ENCODE data around the gene TBPL2.

GRCh38 chr14:55374771-55375170, 65.6 kb downstream of the TBPL2 start:
- TF ChIP-seq EZH2 (IDR thresholded peaks at IDR 0.05; ENCODE audit: insufficient read depth, poor library complexity, severe bottlenecking), result no peak
- no peak for TF ChIP-seq EZH2phosphoT487 (IDR thresholded peaks at IDR 0.05; ENCODE audit: insufficient read depth, low read depth)

Measured in GM23248 (cell line).